Erythroblast (primary cell): ENCODE data around the gene TUFM.

Source experiments
- GATA1 ChIP-seq: IDR thresholded peaks from 2 replicates; pipeline ENCODE4 v1.6.1; 2011; ENCODE audit warnings: low read depth, mild to moderate bottlenecking, control low read depth, low read length, moderate library complexity
- POLR2A ChIP-seq: IDR thresholded peaks from 2 replicates; pipeline ENCODE4 v1.6.1; 2011; ENCODE audit warnings: mild to moderate bottlenecking, low read length

GRCh38 chr16:28822520-28823290, 23.4 kb downstream of the TUFM start, which contains the start of gene ATXN2L:
- TF ChIP-seq GATA1 (no peak), POLR2A (peak; percentile 95)
